ENCODE results near the gene BRMS1. TPM values are rescaled to one million over a fixed set of nuclear protein-coding genes. Genes with fewer than 3 reads are reported as not detected.
"Not testable (repeated sequence)": the region's sequence is repeated elsewhere in the genome, so short reads cannot be mapped to it uniquely, and the experiment has no call there.

BRMS1 gene
- polyA plus RNA-seq, 1 experiment: 35.2 TPM

DNA sequence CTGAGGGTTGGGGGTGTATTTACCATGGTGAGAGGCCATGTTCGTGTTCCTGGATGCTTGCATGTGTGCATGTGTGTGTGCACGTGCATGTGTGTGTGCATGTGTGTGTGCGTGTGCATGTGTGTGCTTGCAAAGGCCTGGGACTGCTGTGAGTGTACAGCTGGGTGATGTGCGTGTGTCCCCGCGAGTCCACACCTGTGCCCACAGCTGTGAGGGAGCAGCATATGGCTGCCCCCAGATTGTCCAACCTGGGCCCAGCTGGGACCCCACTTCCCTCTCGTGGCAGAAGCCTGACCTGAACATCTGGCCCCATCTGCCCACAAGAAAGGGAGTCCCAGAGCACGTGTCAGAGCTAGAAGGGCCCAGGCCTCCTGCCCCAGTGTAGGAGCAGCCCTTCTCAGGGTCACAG is 19.6 kb downstream of the BRMS1 start:
- ChIA-PET CTCF (interaction anchor here (1.3 to 1.4 kb wide), 2 partner anchors 13 to 14 kb away, joined by 3 to 7 read pairs; no protein-coding TSS in a partner anchor), POLR2A (interaction anchor here (0.6 to 2.1 kb wide), 5 partner anchors 8 to 133 kb away, joined by 3 to 15 read pairs (median 4); partner anchors contain the start of genes CD248 and RIN1)
- DNase-seq (ENCODE audit: low read depth, low spot score): no peak
- TF ChIP-seq, protein P1, sequence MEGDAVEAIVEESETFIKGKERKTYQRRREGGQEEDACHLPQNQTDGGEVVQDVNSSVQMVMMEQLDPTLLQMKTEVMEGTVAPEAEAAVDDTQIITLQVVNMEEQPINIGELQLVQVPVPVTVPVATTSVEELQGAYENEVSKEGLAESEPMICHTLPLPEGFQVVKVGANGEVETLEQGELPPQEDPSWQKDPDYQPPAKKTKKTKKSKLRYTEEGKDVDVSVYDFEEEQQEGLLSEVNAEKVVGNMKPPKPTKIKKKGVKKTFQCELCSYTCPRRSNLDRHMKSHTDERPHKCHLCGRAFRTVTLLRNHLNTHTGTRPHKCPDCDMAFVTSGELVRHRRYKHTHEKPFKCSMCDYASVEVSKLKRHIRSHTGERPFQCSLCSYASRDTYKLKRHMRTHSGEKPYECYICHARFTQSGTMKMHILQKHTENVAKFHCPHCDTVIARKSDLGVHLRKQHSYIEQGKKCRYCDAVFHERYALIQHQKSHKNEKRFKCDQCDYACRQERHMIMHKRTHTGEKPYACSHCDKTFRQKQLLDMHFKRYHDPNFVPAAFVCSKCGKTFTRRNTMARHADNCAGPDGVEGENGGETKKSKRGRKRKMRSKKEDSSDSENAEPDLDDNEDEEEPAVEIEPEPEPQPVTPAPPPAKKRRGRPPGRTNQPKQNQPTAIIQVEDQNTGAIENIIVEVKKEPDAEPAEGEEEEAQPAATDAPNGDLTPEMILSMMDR (IDR thresholded peaks at IDR 0.05; ENCODE audit: low read depth, low read length): no peak
- Histone ChIP-seq H3K9me3 (ENCODE audit: control insufficient read depth, insufficient read depth, low read length) (no peaks in the 10 kb centered on the region; the same call in 1 of the 2 replicates), H3K27me3 (ENCODE audit: control insufficient read depth, insufficient read depth, low read length) (no peaks in the 10 kb centered on the region), H3K27ac (ENCODE audit: low read depth, low read length) (peak overlapping the region; percentile 47), H3K4me3 (ENCODE audit: low read depth, low read length) (no peak overlapping the region)

DNA sequence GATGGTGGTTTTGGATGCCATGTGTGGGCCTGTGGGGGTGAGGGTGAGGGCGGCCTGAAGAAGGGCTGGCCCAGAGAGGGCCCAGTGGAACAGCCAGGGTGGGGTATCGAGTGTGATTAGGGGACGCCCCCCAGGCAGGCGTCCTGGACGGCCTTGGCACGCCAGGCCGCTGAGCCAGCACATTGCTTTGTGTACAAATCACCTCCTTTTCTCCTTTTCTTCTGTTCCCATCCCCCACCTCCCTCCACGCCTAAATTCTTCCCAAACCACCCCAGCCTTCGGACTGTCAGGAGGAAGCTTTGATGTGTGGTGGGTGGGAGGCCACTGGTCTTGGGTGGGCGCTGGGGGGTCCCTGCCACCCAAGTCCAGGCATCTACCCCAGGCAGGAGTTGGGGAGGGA is 20.2 kb downstream of the BRMS1 start:
- Histone ChIP-seq H3K27ac (ENCODE audit: low read depth, low read length) (peak overlapping the region; percentile 47), H3K4me3 (ENCODE audit: low read depth, low read length) (no peak overlapping the region), H3K9me3 (ENCODE audit: control insufficient read depth, insufficient read depth, low read length) (no peaks in the 10 kb centered on the region; the same call in 1 of the 2 replicates), H3K27me3 (ENCODE audit: control insufficient read depth, insufficient read depth, low read length) (no peaks in the 10 kb centered on the region)
- TF ChIP-seq, protein P1 (IDR thresholded peaks at IDR 0.05; ENCODE audit: low read depth, low read length): no peak
- ChIA-PET CTCF (interaction anchor here (1.3 to 1.4 kb wide), 2 partner anchors 12 to 13 kb away, joined by 3 to 7 read pairs; no protein-coding TSS in a partner anchor), POLR2A (interaction anchor here (1.0 to 2.1 kb wide), 4 partner anchors 8 to 35 kb away, joined by 3 to 15 read pairs (median 4); partner anchors contain the start of genes CD248 and RIN1)
- DNase-seq (ENCODE audit: low read depth, low spot score): no peak

DNA sequence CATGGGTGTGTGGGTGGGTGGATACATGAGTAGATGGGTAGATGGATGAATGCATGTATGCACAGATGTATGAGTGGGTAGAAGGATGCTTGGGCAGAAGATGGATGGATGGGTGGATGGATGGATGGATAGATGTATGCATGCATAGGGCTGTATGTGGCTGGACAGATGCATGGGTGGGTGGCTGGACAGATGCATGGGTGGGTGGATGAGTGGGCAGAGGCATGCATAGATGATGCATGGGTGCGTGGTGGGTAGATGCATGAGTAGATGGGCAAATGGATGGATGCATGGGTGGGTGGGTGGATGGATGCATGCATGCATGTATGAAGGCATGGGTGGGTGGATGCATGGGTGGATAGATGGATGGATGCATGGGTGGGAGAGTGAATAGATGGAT is 21.2 kb downstream of the BRMS1 start:
- ChIA-PET POLR2A (interaction anchor here (2.1 kb wide), 1 partner anchor 11 kb away, joined by 15 read pairs; no protein-coding TSS in a partner anchor), CTCF (interaction anchor here (1.4 kb wide), 1 partner anchor 12 kb away, joined by 7 read pairs; no protein-coding TSS in a partner anchor)

DNA sequence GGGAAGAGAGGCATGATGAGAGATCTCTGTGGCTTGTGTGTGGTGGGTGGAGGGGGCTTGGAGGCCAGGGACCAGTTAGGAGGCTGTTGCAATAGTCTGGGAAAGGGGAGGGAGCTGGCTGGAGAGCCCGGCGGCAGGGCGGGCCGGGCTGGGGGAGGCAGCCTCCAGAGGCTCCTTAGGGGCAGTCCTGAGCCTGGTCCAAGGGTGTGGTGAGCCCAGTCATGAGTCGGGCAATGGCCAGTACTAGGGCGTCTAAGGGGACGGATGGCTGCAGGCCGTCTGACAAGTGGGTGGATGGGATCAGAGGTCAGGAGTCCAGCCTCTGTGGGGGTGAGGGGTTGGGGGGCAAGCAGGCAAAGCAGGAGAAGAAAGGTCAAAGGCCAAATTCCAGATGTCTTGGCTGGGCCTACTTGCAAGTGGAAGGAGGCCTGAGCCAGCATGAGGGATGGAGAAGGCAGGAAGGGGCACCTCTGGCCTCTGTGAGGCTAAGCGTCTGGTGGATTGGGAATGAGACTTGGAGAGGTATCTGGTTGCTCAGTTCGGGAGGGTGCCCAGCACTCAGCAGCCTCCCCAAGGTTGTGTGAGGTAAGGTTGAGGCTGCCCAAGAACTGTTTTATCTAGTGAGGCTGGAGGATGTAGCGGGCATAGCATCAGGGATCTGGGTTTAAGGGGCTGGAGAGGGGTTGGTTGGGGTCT is 22.0 kb downstream of the BRMS1 start:
- Histone ChIP-seq H3K9me3 (ENCODE audit: control insufficient read depth, insufficient read depth, low read length) (no peaks in the 10 kb centered on the region; the same call in 1 of the 2 replicates), H3K27ac (ENCODE audit: low read depth, low read length) (no peak overlapping the region), H3K4me3 (ENCODE audit: low read depth, low read length) (no peak overlapping the region), H3K27me3 (ENCODE audit: control insufficient read depth, insufficient read depth, low read length) (no peaks in the 10 kb centered on the region)
- ChIA-PET CTCF (interaction anchor here (0.7 to 1.0 kb wide), 2 partner anchors 11 to 12 kb away, joined by 3 to 5 read pairs; no protein-coding TSS in a partner anchor), POLR2A (no interaction called here)
- TF ChIP-seq, protein P1 (IDR thresholded peaks at IDR 0.05; ENCODE audit: low read depth, low read length): no peak
- no peak for DNase-seq (ENCODE audit: low read depth, low spot score)

More for the DNA sequence above, 21.2 kb downstream of the BRMS1 start:
- Histone ChIP-seq H3K27me3 (ENCODE audit: control insufficient read depth, insufficient read depth, low read length) (no peaks in the 10 kb centered on the region), H3K9me3 (ENCODE audit: control insufficient read depth, insufficient read depth, low read length) (no peaks in the 10 kb centered on the region; the same call in 1 of the 2 replicates), H3K4me3 (ENCODE audit: low read depth, low read length) (no peak overlapping the region), H3K27ac (ENCODE audit: low read depth, low read length) (no peak overlapping the region)
- TF ChIP-seq, protein P1 (IDR thresholded peaks at IDR 0.05; ENCODE audit: low read depth, low read length): no peak
- DNase-seq (ENCODE audit: low read depth, low spot score): no peak

DNA sequence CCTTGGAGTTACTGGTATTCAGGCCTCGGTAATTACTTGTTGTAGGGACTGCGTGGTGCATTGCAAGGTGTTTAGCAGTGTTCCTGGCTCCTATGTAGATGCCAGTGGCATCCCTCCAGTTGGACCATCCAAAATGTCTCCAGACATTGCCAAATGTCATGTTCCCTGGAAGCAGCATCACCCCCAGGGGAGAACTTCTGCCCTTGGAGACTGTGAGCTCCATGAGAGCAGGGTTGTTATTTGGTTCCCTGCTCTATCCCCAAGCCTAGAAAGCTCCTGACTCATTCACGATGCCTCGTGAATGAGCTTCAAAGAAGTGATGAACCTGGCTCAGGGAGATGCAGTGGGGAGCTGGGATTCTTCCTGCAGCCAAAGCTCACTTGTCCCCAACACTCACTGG is 23.3 kb downstream of the BRMS1 start:
- no peak overlapping the region for H3K27ac ChIP-seq (ENCODE audit: low read depth, low read length)
- CTCF ChIA-PET: interaction anchor here (1.0 kb wide), 1 partner anchor 9 kb away, joined by 4 read pairs; no protein-coding TSS in a partner anchor
- TF ChIP-seq, protein P1 (IDR thresholded peaks at IDR 0.05; ENCODE audit: low read depth, low read length): no peak
- H3K27me3 ChIP-seq (ENCODE audit: control insufficient read depth, insufficient read depth, low read length): no peaks in the 10 kb centered on the region
- DNase-seq (ENCODE audit: low read depth, low spot score): no peak
- no peaks in the 10 kb centered on the region; the same call in 1 of the 2 replicates for H3K9me3 ChIP-seq (ENCODE audit: control insufficient read depth, insufficient read depth, low read length)
- H3K4me3 ChIP-seq (ENCODE audit: low read depth, low read length): no peak overlapping the region
- POLR2A ChIA-PET: interaction anchor here (0.8 to 1.0 kb wide), 2 partner anchors 9 to 15 kb away, joined by 3 to 5 read pairs; partner anchors contain the start of gene RIN1

DNA sequence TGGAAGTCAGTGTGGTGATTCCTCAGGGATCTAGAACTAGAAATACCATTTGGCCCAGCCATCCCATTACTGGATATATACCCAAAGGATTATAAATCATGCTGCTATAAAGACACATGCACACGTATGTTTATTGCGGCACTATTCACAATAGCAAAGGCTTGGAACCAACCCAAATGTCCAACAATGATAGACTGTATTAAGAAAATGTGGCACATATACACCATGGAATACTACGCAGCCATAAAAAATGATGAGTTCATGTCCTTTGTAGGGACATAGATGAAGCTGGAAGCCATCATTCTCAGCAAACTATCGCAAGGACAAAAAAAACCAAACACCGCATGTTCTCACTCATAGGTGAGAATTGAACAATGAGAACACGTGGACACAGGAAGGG is 24.2 kb downstream of the BRMS1 start:
- H3K27me3 ChIP-seq (ENCODE audit: control insufficient read depth, insufficient read depth, low read length); H3K4me3 ChIP-seq (ENCODE audit: low read depth, low read length); H3K9me3 ChIP-seq (ENCODE audit: control insufficient read depth, insufficient read depth, low read length); CTCF ChIA-PET; POLR2A ChIA-PET; H3K27ac ChIP-seq (ENCODE audit: low read depth, low read length); DNase-seq (ENCODE audit: low read depth, low spot score): not testable (repeated sequence)

DNA sequence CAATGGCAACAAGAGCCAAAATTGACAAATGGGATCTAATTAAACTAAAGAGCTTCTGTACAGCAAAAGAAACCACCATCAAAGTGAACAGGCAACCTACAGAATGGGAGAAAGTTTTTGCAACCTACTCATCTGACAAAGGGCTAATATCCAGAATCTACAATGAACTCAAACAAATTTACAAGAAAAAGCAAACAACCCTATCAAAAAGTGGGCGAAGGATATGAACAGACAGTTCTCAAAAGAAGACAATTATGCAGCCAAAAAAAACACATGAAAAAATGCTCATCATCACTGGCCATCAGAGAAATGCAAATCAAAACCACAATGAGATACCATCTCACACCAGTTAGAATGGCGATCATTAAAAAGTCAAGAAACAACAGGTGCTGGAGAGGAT is 24.6 kb downstream of the BRMS1 start:
- H3K27me3 ChIP-seq (ENCODE audit: control insufficient read depth, insufficient read depth, low read length); H3K9me3 ChIP-seq (ENCODE audit: control insufficient read depth, insufficient read depth, low read length); DNase-seq (ENCODE audit: low read depth, low spot score); POLR2A ChIA-PET; H3K4me3 ChIP-seq (ENCODE audit: low read depth, low read length); H3K27ac ChIP-seq (ENCODE audit: low read depth, low read length); CTCF ChIA-PET: not testable (repeated sequence)
